ENCODE measurements around the gene CA4. TPM values are rescaled to one million over a fixed set of nuclear protein-coding genes. Genes with fewer than 3 reads are reported as not detected.

CA4 gene
- total and polyA plus RNA-seq, 10 of the 15 experiments (the other 5 are each of a cell fraction or from before 2014, with no cell fraction given): 0.13 to 0.31 TPM; not detected in 8

DNA sequence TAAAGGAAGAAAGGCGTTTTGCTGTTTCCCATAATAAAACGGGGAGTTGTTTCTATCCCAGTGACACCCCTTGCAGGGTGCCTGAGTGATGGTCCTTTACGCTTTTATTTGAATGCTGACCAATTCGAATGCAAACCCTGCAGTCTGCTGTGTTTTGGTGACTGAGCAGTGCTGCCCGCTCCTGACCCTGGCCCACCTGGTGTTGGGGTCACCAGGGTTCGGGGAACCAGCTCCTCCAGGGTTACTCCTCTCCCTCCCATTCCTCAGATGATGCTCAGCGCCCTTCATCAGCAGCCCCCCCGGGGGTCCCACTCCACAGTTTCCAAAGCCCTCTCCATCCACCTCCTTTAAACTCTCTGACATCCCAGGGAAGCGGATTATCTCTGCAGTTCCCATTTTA, 6.0 kb downstream of the CA4 start:
- Histone ChIP-seq H3K4me3 (no peak overlapping the region), H3K9ac (ENCODE audit: control insufficient read depth, insufficient read depth, low read length) (no peak overlapping the region), H3K79me2 (ENCODE audit: control insufficient read depth, insufficient read depth, low read length) (no peaks in the 10 kb centered on the region), H3K4me1 (ENCODE audit: control insufficient read depth, insufficient read depth, low read length) (peaks cover 3% of the 10 kb centered on the region), H3K4me2 (ENCODE audit: control insufficient read depth, insufficient read depth) (no peak overlapping the region), H4K20me1 (ENCODE audit: control insufficient read depth, insufficient read depth) (no peaks in the 10 kb centered on the region), H2AFZ (ENCODE audit: control insufficient read depth, low read depth, low read length) (no peak overlapping the region), H3K9me3 (replicated peaks; ENCODE audit: control insufficient read depth, insufficient read depth, low read length) (no peaks in the 10 kb centered on the region), H3K27ac (ENCODE audit: control insufficient read depth, insufficient read depth) (no peak overlapping the region), H3K27me3 (replicated peaks in 1 of 2; ENCODE audit: control insufficient read depth in 2 of 2, insufficient read depth in 2 of 2, low read length in 1 of 2) (peaks cover 2 to 8% of the 10 kb centered on the region in 2 experiments), H3K36me3 (ENCODE audit: control insufficient read depth in 2 of 2, insufficient read depth in 2 of 2, low read length in 1 of 2) (no peaks in the 10 kb centered on the region)
- no peak for TF ChIP-seq NFXL1 (IDR thresholded peaks at IDR 0.05; ENCODE audit: borderline replicate concordance)
- TF ChIP-seq KDM1A (IDR thresholded peaks at IDR 0.05; ENCODE audit: borderline replicate concordance): no peak
- no peak for TF ChIP-seq RBBP5 (conservative IDR thresholded peaks at IDR 0.05)
- TF ChIP-seq, protein P1, sequence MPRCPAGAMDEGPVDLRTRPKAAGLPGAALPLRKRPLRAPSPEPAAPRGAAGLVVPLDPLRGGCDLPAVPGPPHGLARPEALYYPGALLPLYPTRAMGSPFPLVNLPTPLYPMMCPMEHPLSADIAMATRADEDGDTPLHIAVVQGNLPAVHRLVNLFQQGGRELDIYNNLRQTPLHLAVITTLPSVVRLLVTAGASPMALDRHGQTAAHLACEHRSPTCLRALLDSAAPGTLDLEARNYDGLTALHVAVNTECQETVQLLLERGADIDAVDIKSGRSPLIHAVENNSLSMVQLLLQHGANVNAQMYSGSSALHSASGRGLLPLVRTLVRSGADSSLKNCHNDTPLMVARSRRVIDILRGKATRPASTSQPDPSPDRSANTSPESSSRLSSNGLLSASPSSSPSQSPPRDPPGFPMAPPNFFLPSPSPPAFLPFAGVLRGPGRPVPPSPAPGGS (IDR thresholded peaks at IDR 0.05; ENCODE audit: borderline replicate concordance, insufficient read depth, low read depth, low read length, poor library complexity, severe bottlenecking): no peak
- ChIA-PET SMC1A (ENCODE audit: uncharacterized antibody, unreplicated experiment) (no interaction called here), POLR2A (no interaction called here), CTCF (no interaction called here), RAD21 (ENCODE audit: unreplicated experiment) (no interaction called here)
- DNase-seq (ENCODE audit: low read depth, low spot score) (no peak), FAIRE-seq (no peak), ATAC-seq (no peak)
- WGBS (ENCODE audit: insufficient coverage, insufficient replicate concordance, low lambda C conversion rate, missing lambda C conversion rate): 27% methylated on average over 9 of the region's 9 CpGs
- in situ Hi-C loops (cut with MboI) (no loop called here), intact Hi-C loops (cut with micrococcal nuclease; ENCODE audit: unreplicated experiment) (no loop called here)
- BruUV-seq (replicated peaks): no TSS peak

DNA sequence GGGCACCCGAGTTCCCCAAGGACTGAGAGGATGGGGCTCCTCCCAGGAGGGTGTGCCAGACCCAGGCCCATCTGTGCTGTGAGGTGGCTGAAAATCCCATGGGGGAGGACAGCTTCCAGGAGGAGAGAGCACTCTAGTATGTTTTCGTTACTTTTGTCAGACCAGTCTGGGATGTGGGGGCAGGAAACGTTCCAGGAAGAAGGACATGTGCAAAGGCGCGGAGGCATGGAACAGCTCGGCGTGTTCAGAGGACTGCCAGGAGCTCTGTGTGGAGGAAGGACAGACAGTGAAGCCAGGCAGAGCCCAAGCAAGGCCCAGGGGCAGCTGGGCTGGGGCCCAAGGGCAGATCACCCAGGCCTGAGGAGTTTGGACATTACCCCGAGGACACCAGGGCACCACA, 7.0 kb downstream of the CA4 start:
- H2AFZ ChIP-seq (ENCODE audit: control insufficient read depth, low read depth, low read length): no peak overlapping the region
- H3K27ac ChIP-seq (ENCODE audit: control insufficient read depth, insufficient read depth): no peak overlapping the region
- H3K36me3 ChIP-seq (ENCODE audit: control insufficient read depth in 2 of 2, insufficient read depth in 2 of 2, low read length in 1 of 2): no peaks in the 10 kb centered on the region
- H3K4me1 ChIP-seq (ENCODE audit: control insufficient read depth, insufficient read depth, low read length): peaks cover 5% of the 10 kb centered on the region
- ATAC-seq (no peak), DNase-seq (ENCODE audit: low read depth, low spot score) (no peak), FAIRE-seq (no peak)
- ChIA-PET POLR2A (no interaction called here), CTCF (no interaction called here), SMC1A (ENCODE audit: uncharacterized antibody, unreplicated experiment) (no interaction called here), RAD21 (ENCODE audit: unreplicated experiment) (no interaction called here)
- H3K9ac ChIP-seq (ENCODE audit: control insufficient read depth, insufficient read depth, low read length): no peak overlapping the region
- 36% methylated on average over 8 of the region's 8 CpGs for WGBS (ENCODE audit: insufficient coverage, insufficient replicate concordance, low lambda C conversion rate, missing lambda C conversion rate)
- in situ Hi-C loops (cut with MboI) (no loop called here), intact Hi-C loops (cut with micrococcal nuclease; ENCODE audit: unreplicated experiment) (no loop called here)
- no peaks in the 10 kb centered on the region for H3K9me3 ChIP-seq (replicated peaks; ENCODE audit: control insufficient read depth, insufficient read depth, low read length)
- H3K4me2 ChIP-seq (ENCODE audit: control insufficient read depth, insufficient read depth): no peak overlapping the region
- no peak for TF ChIP-seq POLR2AphosphoS2 (IDR thresholded peaks at IDR 0.05; ENCODE audit: low read depth, low read length)
- no peak for TF ChIP-seq SMAD5 (IDR thresholded peaks at IDR 0.05; ENCODE audit: low read depth)
- TF ChIP-seq, protein P2, sequence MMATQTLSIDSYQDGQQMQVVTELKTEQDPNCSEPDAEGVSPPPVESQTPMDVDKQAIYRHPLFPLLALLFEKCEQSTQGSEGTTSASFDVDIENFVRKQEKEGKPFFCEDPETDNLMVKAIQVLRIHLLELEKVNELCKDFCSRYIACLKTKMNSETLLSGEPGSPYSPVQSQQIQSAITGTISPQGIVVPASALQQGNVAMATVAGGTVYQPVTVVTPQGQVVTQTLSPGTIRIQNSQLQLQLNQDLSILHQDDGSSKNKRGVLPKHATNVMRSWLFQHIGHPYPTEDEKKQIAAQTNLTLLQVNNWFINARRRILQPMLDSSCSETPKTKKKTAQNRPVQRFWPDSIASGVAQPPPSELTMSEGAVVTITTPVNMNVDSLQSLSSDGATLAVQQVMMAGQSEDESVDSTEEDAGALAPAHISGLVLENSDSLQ (IDR thresholded peaks at IDR 0.05): no peak
- TF ChIP-seq MXI1 (IDR thresholded peaks at IDR 0.05; ENCODE audit: low read depth, low read length): no peak
- BruUV-seq (replicated peaks): no TSS peak
- H3K27me3 ChIP-seq (replicated peaks in 1 of 2; ENCODE audit: control insufficient read depth in 2 of 2, insufficient read depth in 2 of 2, low read length in 1 of 2): no peaks in the 10 kb centered on the region
- H4K20me1 ChIP-seq (ENCODE audit: control insufficient read depth, insufficient read depth): no peaks in the 10 kb centered on the region
- H3K4me3 ChIP-seq: no peak overlapping the region
- H3K79me2 ChIP-seq (ENCODE audit: control insufficient read depth, insufficient read depth, low read length): no peaks in the 10 kb centered on the region
